HEK293T (cell line): ENCODE measurements around the gene APOBEC3C.

Source experiments
- CTCF ChIA-PET: fragments of 350-600 bp; formaldehyde crosslinking; extraction: SDS; loops from one replicate; lab custom pipeline; 2021; ENCODE audit warnings: antibody characterized with exemption, inconsistent platforms; lab: Yijun Ruan, JAX
- POLR2A ChIA-PET: fragments of 350-600 bp; formaldehyde crosslinking; extraction: SDS; loops from one replicate; lab custom pipeline; 2020; ENCODE audit warnings: antibody characterized with exemption, inconsistent platforms; lab: Yijun Ruan, JAX
- DNase-seq: peaks from one replicate; pipeline ENCODE4 v3.0.0; 2012; ENCODE audit warnings: mixed read lengths; ENCODE audit errors: extremely low spot score
- ARNT ChIP-seq: fragments of 450-650 bp; IDR thresholded peaks from 2 replicates; pipeline ENCODE4 v1.6.1; 2017; ENCODE audit warnings: mild to moderate bottlenecking
- BHLHE40 ChIP-seq: fragments of 450-650 bp; IDR thresholded peaks from 2 replicates; pipeline ENCODE4 v1.6.1; 2016; ENCODE audit warnings: mild to moderate bottlenecking, moderate library complexity, borderline replicate concordance
- CTBP1 ChIP-seq: fragments of 450-650 bp; IDR thresholded peaks from 2 replicates; pipeline ENCODE4 v1.6.1; 2016; ENCODE audit warnings: borderline replicate concordance
- ELF4 ChIP-seq: fragments of 450-650 bp; IDR thresholded peaks from 2 replicates; pipeline ENCODE4 v1.6.1; 2017; ENCODE audit warnings: antibody characterized with exemption
- FOXA1 ChIP-seq: fragments of 450-650 bp; IDR thresholded peaks from 2 replicates; pipeline ENCODE4 v1.6.1; 2016; ENCODE audit warnings: mild to moderate bottlenecking
- FOXK2 ChIP-seq: fragments of 450-650 bp; IDR thresholded peaks from 2 replicates; pipeline ENCODE4 v1.6.1; 2016; ENCODE audit warnings: mild to moderate bottlenecking
- FOXM1 ChIP-seq: fragments of 450-650 bp; IDR thresholded peaks from 2 replicates; pipeline ENCODE4 v1.6.1; 2017; ENCODE audit warnings: mild to moderate bottlenecking, borderline replicate concordance
- HDGF ChIP-seq: fragments of 450-650 bp; IDR thresholded peaks from 2 replicates; pipeline ENCODE4 v1.6.1; 2017; ENCODE audit warnings: antibody characterized with exemption, borderline replicate concordance
- L3MBTL2 ChIP-seq: fragments of 450-650 bp; conservative IDR thresholded peaks from 2 replicates; pipeline ENCODE4 v1.6.1; 2016; ENCODE audit warnings: mild to moderate bottlenecking
- LEF1 ChIP-seq: fragments of 450-650 bp; IDR thresholded peaks from 2 replicates; pipeline ENCODE4 v1.6.1; 2017; ENCODE audit warnings: mild to moderate bottlenecking, borderline replicate concordance
- NFRKB ChIP-seq: fragments of 450-650 bp; IDR thresholded peaks from 2 replicates; pipeline ENCODE4 v1.6.1; 2016; ENCODE audit warnings: mild to moderate bottlenecking, moderate library complexity
- PKNOX1 ChIP-seq: fragments of 450-650 bp; IDR thresholded peaks from 2 replicates; pipeline ENCODE4 v1.6.1; 2016
- SP1 ChIP-seq: fragments of 450-650 bp; IDR thresholded peaks from 2 replicates; pipeline ENCODE4 v1.6.1; 2017
- SUZ12 ChIP-seq: fragments of 450-650 bp; IDR thresholded peaks from 2 replicates; pipeline ENCODE4 v1.6.1; 2016; ENCODE audit warnings: mild to moderate bottlenecking
- TARDBP ChIP-seq: fragments of 450-650 bp; IDR thresholded peaks from 2 replicates; pipeline ENCODE4 v1.6.1; 2016
- ZNF384 ChIP-seq: fragments of 450-650 bp; IDR thresholded peaks from 2 replicates; pipeline ENCODE4 v1.6.1; 2016

Gene APOBEC3C

DNA sequence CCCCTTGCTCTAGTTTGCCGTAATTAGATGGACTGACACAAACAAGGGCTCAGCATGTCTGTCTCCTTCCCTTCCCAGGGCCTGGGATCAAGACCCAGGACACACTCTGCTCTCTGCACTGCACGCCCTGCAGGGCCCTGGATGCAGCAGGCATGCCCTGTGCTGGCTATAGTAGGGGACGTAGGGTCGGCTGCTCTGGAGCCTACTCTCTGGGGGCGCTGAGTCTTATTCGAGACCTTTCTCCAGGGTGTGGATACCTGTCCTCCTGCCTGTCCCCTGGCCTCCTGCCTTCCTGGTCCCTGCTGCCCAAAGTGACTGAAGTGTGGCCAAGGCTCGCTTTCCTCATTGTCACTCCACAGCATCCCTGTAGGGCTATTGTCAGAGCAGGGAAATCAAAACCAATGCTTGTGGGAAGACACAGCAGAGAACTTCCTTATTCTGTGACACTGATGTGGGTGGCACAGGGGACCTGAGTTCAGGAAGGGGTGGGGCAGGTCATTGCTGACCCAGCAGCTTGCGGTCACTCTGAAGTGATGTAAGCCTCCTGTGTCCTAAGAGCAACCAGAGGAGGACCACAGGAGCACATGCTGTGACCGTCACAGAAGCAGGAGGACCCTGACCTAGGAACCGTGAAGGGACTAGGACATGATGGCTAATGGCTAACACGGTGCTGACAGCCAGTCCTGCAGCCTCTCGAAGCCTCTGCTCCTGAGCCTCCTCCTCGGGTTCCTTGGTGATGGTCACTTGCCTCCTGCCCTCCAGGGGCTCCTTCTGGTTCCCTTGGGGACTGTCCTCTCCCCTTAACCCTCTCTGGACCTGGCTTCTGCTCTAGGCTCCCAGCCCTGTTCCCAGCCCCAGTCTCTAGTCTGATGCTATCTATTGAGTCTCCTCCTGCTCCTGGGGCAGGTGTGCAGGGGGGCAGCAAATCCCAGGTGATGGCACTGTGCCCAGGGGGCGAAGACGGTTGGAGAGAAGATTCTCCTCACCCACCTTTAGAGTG is 46.3 kb upstream of the APOBEC3C start:
- ChIA-PET CTCF (no interaction called here), POLR2A (no interaction called here)
- DNase-seq = no peak
- TF ChIP-seq ZNF384 = no peak
- TF ChIP-seq LEF1 = no peak
- TF ChIP-seq CTBP1 = no peak
- no peak for TF ChIP-seq L3MBTL2
- no peak for TF ChIP-seq TARDBP
- TF ChIP-seq PKNOX1 = no peak
- TF ChIP-seq SUZ12 = no peak

- ChIA-PET POLR2A (interaction anchor here (1.1 kb wide), 1 partner anchor 97 kb away, joined by 3 read pairs; the partner anchor contains the start of gene CBX6), CTCF (no interaction called here)
- TF ChIP-seq FOXK2 (no peak), PKNOX1 (no peak), NFRKB (no peak)
- DNase-seq = no peak
These were observed 45.3 kb upstream of the APOBEC3C start for GRCh38 chr22:38968801-38969200.

DNA sequence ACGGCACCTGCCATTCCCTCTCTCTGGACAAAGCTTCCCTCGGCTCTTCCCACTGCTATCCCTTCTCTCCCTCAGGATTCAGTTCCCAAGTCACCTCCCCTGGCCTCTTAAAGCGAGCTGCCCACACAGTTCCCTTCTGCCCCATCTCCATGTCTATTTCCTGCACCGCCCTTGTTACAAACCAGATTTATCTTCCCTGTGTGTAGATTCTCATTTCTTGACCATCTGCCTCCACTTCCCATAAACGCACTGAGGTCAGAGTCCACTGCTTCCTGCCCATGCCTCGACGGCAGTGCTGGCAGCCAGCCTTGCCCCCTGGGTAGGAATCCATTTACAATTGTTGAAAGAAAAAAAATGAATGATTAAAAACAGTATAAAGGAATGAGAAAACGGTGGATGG is 43.5 kb upstream of the APOBEC3C start:
- POLR2A ChIA-PET = no interaction called here
- CTCF ChIA-PET = no interaction called here
- no peak for DNase-seq
- TF ChIP-seq PKNOX1 (no peak), LEF1 (no peak), ZNF384 (no peak), CTBP1 (no peak), FOXK2 (no peak), ELF4 (no peak), ARNT (no peak), FOXA1 (no peak), FOXM1 (no peak), SUZ12 (no peak), L3MBTL2 (no peak), HDGF (no peak)

GRCh38 chr22:38971202-38971601 is 42.9 kb upstream of the APOBEC3C start:
- CTCF ChIA-PET = interaction anchor here (0.6 kb wide), 1 partner anchor 208 kb away, joined by 3 read pairs; no protein-coding TSS in a partner anchor
- TF ChIP-seq BHLHE40 (no peak), SP1 (no peak), FOXA1 (no peak), PKNOX1 (no peak), LEF1 (no peak), ZNF384 (no peak), HDGF (no peak), FOXM1 (no peak), FOXK2 (no peak), ELF4 (no peak), CTBP1 (no peak), NFRKB (no peak), TARDBP (no peak)
- POLR2A ChIA-PET = no interaction called here
- DNase-seq = no peak

- no peak for TF ChIP-seq HDGF
- CTCF ChIA-PET = no interaction called here
- no peak for DNase-seq
- POLR2A ChIA-PET = no interaction called here
These were observed 42.3 kb upstream of the APOBEC3C start for GRCh38 chr22:38971791-38972190.

- no peak for TF ChIP-seq BHLHE40
- TF ChIP-seq SP1 = no peak
- TF ChIP-seq TARDBP = no peak
- TF ChIP-seq ARNT = no peak
- no peak for TF ChIP-seq HDGF
- no peak for DNase-seq
- ChIA-PET POLR2A (no interaction called here), CTCF (interaction anchor here (0.6 kb wide), 1 partner anchor 103 kb away, joined by 3 read pairs; no protein-coding TSS in a partner anchor)
These were observed 41.5 kb upstream of the APOBEC3C start for GRCh38 chr22:38972558-38972957.
